Measurements from ENCODE around the gene ADK. TPM values are rescaled to one million over a fixed set of nuclear protein-coding genes. Genes with fewer than 3 reads are reported as not detected.
"Not testable (repeated sequence)": the region's sequence is repeated elsewhere in the genome, so short reads cannot be mapped to it uniquely, and the experiment has no call there.

Gene ADK
- total RNA-seq, 2 experiments from 2014 or later, result 52.8 to 54.4 TPM

- DNase-seq, result no peak
- ChIA-PET POLR2A (no interaction called here), CTCF (no interaction called here)
- H3K27ac Mint-ChIP-seq, result no peak overlapping the region
- H3K4me3 Mint-ChIP-seq, result no peak overlapping the region
- H3K36me3 Mint-ChIP-seq, result peaks cover 19% of the 10 kb centered on the region
- H3K9me3 Mint-ChIP-seq, result no peaks in the 10 kb centered on the region
- no peaks in the 10 kb centered on the region for H3K4me1 Mint-ChIP-seq (ENCODE audit: low read depth)
- intact Hi-C loops (cut with micrococcal nuclease), result no loop called here
- H3K27me3 Mint-ChIP-seq, result no peaks in the 10 kb centered on the region
Observed at GRCh38 chr10:74525885-74526284, 374.9 kb downstream of the ADK start.

- H3K4me3 Mint-ChIP-seq; CTCF ChIA-PET; H3K9me3 Mint-ChIP-seq; H3K27ac Mint-ChIP-seq; intact Hi-C loops (cut with micrococcal nuclease); H3K4me1 Mint-ChIP-seq (ENCODE audit: low read depth); DNase-seq; H3K27me3 Mint-ChIP-seq: not testable (repeated sequence)
- POLR2A ChIA-PET, result interaction anchor here (0.6 kb wide), 2 partner anchors 382 to 454 kb away, joined by 3 to 4 read pairs; no protein-coding TSS in a partner anchor
- peaks cover 19% of the 10 kb centered on the region for H3K36me3 Mint-ChIP-seq
Observed at GRCh38 chr10:74527611-74528010, 376.6 kb downstream of the ADK start.

- intact Hi-C loops (cut with micrococcal nuclease), result no loop called here
- ChIA-PET CTCF (no interaction called here), POLR2A (no interaction called here)
- H3K27ac Mint-ChIP-seq, result no peak overlapping the region
- H3K36me3 Mint-ChIP-seq, result peaks cover 19% of the 10 kb centered on the region
- no peak for DNase-seq
- no peak overlapping the region for H3K4me3 Mint-ChIP-seq
- no peaks in the 10 kb centered on the region for H3K27me3 Mint-ChIP-seq
- H3K9me3 Mint-ChIP-seq, result no peaks in the 10 kb centered on the region
- no peaks in the 10 kb centered on the region for H3K4me1 Mint-ChIP-seq (ENCODE audit: low read depth)
Observed at GRCh38 chr10:74529205-74529604, 378.2 kb downstream of the ADK start.

GRCh38 chr10:74530981-74531380 is 380.0 kb downstream of the ADK start:
- Mint-ChIP-seq H3K27me3 (no peaks in the 10 kb centered on the region), H3K9me3 (no peaks in the 10 kb centered on the region)

GRCh38 chr10:74539317-74539716 is 388.3 kb downstream of the ADK start:
- H3K9me3 Mint-ChIP-seq, result no peaks in the 10 kb centered on the region
- DNase-seq, result no peak
- CTCF ChIA-PET, result no interaction called here
- intact Hi-C loops (cut with micrococcal nuclease), result no loop called here
- no peak overlapping the region for H3K4me3 Mint-ChIP-seq
- no peaks in the 10 kb centered on the region for H3K27me3 Mint-ChIP-seq
- H3K4me1 Mint-ChIP-seq (ENCODE audit: low read depth), result peaks cover 9% of the 10 kb centered on the region
- POLR2A ChIA-PET, result no interaction called here
- H3K36me3 Mint-ChIP-seq, result no peaks in the 10 kb centered on the region
- no peak overlapping the region for H3K27ac Mint-ChIP-seq

More at GRCh38 chr10:74530981-74531380, 380.0 kb downstream of the ADK start:
- Mint-ChIP-seq H3K27ac (no peak overlapping the region), H3K36me3 (peaks cover 19% of the 10 kb centered on the region), H3K4me1 (ENCODE audit: low read depth) (no peaks in the 10 kb centered on the region), H3K4me3 (no peak overlapping the region)
- ChIA-PET POLR2A (no interaction called here), CTCF (no interaction called here)
- intact Hi-C loops (cut with micrococcal nuclease), result no loop called here
- no peak for DNase-seq

- DNase-seq, result no peak
- Mint-ChIP-seq H3K4me1 (ENCODE audit: low read depth) (peaks cover 9% of the 10 kb centered on the region), H3K9me3 (no peaks in the 10 kb centered on the region), H3K36me3 (no peaks in the 10 kb centered on the region), H3K4me3 (no peak overlapping the region), H3K27me3 (no peaks in the 10 kb centered on the region), H3K27ac (no peak overlapping the region)
- POLR2A ChIA-PET, result no interaction called here
- CTCF ChIA-PET, result no interaction called here
- intact Hi-C loops (cut with micrococcal nuclease), result no loop called here
Observed at GRCh38 chr10:74541375-74541774, 390.4 kb downstream of the ADK start.

- no peaks in the 10 kb centered on the region for H3K27me3 Mint-ChIP-seq
- H3K36me3 Mint-ChIP-seq, result peaks cover 2% of the 10 kb centered on the region
- POLR2A ChIA-PET, result no interaction called here
- no peak overlapping the region for H3K4me3 Mint-ChIP-seq
- CTCF ChIA-PET, result no interaction called here
- H3K4me1 Mint-ChIP-seq (ENCODE audit: low read depth), result peaks cover 4% of the 10 kb centered on the region
- no peaks in the 10 kb centered on the region for H3K9me3 Mint-ChIP-seq
- intact Hi-C loops (cut with micrococcal nuclease), result no loop called here
- no peak overlapping the region for H3K27ac Mint-ChIP-seq
- DNase-seq, result no peak
Observed at GRCh38 chr10:74542077-74542476, 391.1 kb downstream of the ADK start.

GRCh38 chr10:74543276-74543675 is 392.3 kb downstream of the ADK start:
- CTCF ChIA-PET, result no interaction called here

GRCh38 chr10:74544106-74544505 is 393.1 kb downstream of the ADK start:
- Mint-ChIP-seq H3K27me3 (no peaks in the 10 kb centered on the region), H3K4me3 (no peak overlapping the region), H3K36me3 (peaks cover 2% of the 10 kb centered on the region), H3K4me1 (ENCODE audit: low read depth) (peaks cover 4% of the 10 kb centered on the region), H3K9me3 (no peaks in the 10 kb centered on the region), H3K27ac (no peak overlapping the region)
- ChIA-PET POLR2A (no interaction called here), CTCF (no interaction called here)
- no peak for DNase-seq
- intact Hi-C loops (cut with micrococcal nuclease), result no loop called here

More at GRCh38 chr10:74543276-74543675, 392.3 kb downstream of the ADK start:
- Mint-ChIP-seq H3K27me3 (no peaks in the 10 kb centered on the region), H3K27ac (no peak overlapping the region), H3K9me3 (no peaks in the 10 kb centered on the region), H3K4me3 (no peak overlapping the region), H3K36me3 (peaks cover 2% of the 10 kb centered on the region), H3K4me1 (ENCODE audit: low read depth) (peaks cover 4% of the 10 kb centered on the region)
- DNase-seq, result no peak
- intact Hi-C loops (cut with micrococcal nuclease), result no loop called here
- POLR2A ChIA-PET, result no interaction called here

- ChIA-PET CTCF (no interaction called here), POLR2A (no interaction called here)
- intact Hi-C loops (cut with micrococcal nuclease), result no loop called here
- no peaks in the 10 kb centered on the region for H3K27me3 Mint-ChIP-seq
- H3K36me3 Mint-ChIP-seq, result peaks cover 6% of the 10 kb centered on the region
- no peaks in the 10 kb centered on the region for H3K9me3 Mint-ChIP-seq
- no peak overlapping the region for H3K27ac Mint-ChIP-seq
- DNase-seq, result no peak
- no peak overlapping the region for H3K4me3 Mint-ChIP-seq
- peaks cover 4% of the 10 kb centered on the region for H3K4me1 Mint-ChIP-seq (ENCODE audit: low read depth)
Observed at GRCh38 chr10:74548676-74549075, 397.7 kb downstream of the ADK start.

GRCh38 chr10:74556072-74556705 is 405.2 kb downstream of the ADK start:
- intact Hi-C loops (cut with micrococcal nuclease), result no loop called here
- no peaks in the 10 kb centered on the region for H3K36me3 Mint-ChIP-seq
- ChIA-PET CTCF (interaction anchor here (0.7 kb wide), 1 partner anchor 312 kb away, joined by 3 read pairs; no protein-coding TSS in a partner anchor), POLR2A (no interaction called here)
- DNase-seq, result no peak
- no peaks in the 10 kb centered on the region for H3K9me3 Mint-ChIP-seq
- no peaks in the 10 kb centered on the region for H3K27me3 Mint-ChIP-seq
- H3K27ac Mint-ChIP-seq, result no peak overlapping the region
- H3K4me1 Mint-ChIP-seq (ENCODE audit: low read depth), result peaks cover 4% of the 10 kb centered on the region
- no peak overlapping the region for H3K4me3 Mint-ChIP-seq

GRCh38 chr10:74557098-74557497 is 406.1 kb downstream of the ADK start:
- CTCF ChIA-PET, result no interaction called here
- intact Hi-C loops (cut with micrococcal nuclease), result no loop called here
- H3K9me3 Mint-ChIP-seq, result no peaks in the 10 kb centered on the region

GRCh38 chr10:74558403-74558802 is 407.4 kb downstream of the ADK start:
- CTCF ChIA-PET, result no interaction called here
- intact Hi-C loops (cut with micrococcal nuclease), result no loop called here
- H3K4me3 Mint-ChIP-seq, result no peak overlapping the region
- DNase-seq, result no peak
- POLR2A ChIA-PET, result no interaction called here
- no peak overlapping the region for H3K27ac Mint-ChIP-seq
- H3K36me3 Mint-ChIP-seq, result peaks cover 1% of the 10 kb centered on the region
- no peaks in the 10 kb centered on the region for H3K27me3 Mint-ChIP-seq
- H3K9me3 Mint-ChIP-seq, result no peaks in the 10 kb centered on the region
- H3K4me1 Mint-ChIP-seq (ENCODE audit: low read depth), result peaks cover 4% of the 10 kb centered on the region

More at GRCh38 chr10:74557098-74557497, 406.1 kb downstream of the ADK start:
- H3K27ac Mint-ChIP-seq, result no peak overlapping the region
- H3K27me3 Mint-ChIP-seq, result no peaks in the 10 kb centered on the region
- H3K4me3 Mint-ChIP-seq, result no peak overlapping the region
- peaks cover 4% of the 10 kb centered on the region for H3K4me1 Mint-ChIP-seq (ENCODE audit: low read depth)
- H3K36me3 Mint-ChIP-seq, result no peaks in the 10 kb centered on the region
- no peak for DNase-seq
- POLR2A ChIA-PET, result no interaction called here
